GM18951 (cell line): Measurements from ENCODE around the gene STN1.

Experiments used
- POLR2A ChIP-seq: IDR thresholded peaks from 4 replicates; pipeline ENCODE4 v1.6.1; 2011; ENCODE audit warnings: mild to moderate bottlenecking; ENCODE audit not compliant: insufficient read length, insufficient read depth; ENCODE audit errors: extremely low read depth
- in situ Hi-C: fragments of 300-500 bp; cut with MboI; formaldehyde crosslinking; loops from one replicate; pipeline ENCODE4 v1.12.0; 2022; ENCODE audit warnings: low sequenced_read_pairs, mixed read lengths, inconsistent platforms; ENCODE audit not compliant: unreplicated experiment

STN1 gene

GRCh38 chr10:103835096-103836050 lies 82.6 kb downstream of the STN1 start:
- in situ Hi-C loops, result no loop called here
- no peak for TF ChIP-seq POLR2A

DNA sequence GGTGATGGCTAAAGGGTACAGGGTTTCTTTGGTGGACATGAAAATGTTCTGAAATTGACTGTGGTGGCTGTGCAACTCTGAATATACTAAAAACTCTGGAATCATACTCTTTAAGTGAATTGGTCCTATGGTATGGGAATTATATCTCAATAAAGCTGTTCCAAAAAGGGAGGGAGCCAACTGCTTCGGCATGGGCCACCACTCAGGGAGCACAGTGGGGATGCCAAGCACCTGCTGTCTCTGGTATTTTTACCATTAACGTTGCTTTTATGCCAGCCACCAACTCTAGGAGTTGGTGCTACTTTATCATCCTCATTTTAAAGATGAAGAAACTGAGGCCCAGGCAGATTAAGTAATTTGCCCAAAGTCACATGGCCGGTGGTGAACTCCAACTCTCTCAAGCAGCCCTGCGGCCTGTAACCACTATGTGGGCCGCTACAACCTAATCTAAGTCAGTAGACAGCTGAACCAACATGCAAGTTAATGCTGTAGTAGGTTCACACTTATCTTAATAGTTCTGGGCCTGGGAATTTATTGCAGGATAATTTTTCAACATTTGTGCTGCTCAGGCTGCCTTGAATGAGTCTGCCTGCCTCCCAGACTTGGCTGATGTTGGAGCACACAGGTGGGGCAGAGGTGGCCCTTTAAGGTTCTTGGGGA lies 83.4 kb downstream of the STN1 start:
- in situ Hi-C loops, result no loop called here
- no peak for TF ChIP-seq POLR2A

GRCh38 chr10:103833731-103834365 lies 84.1 kb downstream of the STN1 start:
- TF ChIP-seq POLR2A, result no peak
- in situ Hi-C loops, result no loop called here

- in situ Hi-C loops, result no loop called here
- TF ChIP-seq POLR2A, result no peak
Measured at GRCh38 chr10:103832806-103833205, 85.2 kb downstream of the STN1 start.
